ENCODE data around the gene MLLT1. TPM values are rescaled to one million over a fixed set of nuclear protein-coding genes. Genes with fewer than 3 reads are reported as not detected.

MLLT1 gene
- total RNA-seq, 4 donors from 2014 or later, result 13.9 to 37.7 (median 24.4) TPM

DNA sequence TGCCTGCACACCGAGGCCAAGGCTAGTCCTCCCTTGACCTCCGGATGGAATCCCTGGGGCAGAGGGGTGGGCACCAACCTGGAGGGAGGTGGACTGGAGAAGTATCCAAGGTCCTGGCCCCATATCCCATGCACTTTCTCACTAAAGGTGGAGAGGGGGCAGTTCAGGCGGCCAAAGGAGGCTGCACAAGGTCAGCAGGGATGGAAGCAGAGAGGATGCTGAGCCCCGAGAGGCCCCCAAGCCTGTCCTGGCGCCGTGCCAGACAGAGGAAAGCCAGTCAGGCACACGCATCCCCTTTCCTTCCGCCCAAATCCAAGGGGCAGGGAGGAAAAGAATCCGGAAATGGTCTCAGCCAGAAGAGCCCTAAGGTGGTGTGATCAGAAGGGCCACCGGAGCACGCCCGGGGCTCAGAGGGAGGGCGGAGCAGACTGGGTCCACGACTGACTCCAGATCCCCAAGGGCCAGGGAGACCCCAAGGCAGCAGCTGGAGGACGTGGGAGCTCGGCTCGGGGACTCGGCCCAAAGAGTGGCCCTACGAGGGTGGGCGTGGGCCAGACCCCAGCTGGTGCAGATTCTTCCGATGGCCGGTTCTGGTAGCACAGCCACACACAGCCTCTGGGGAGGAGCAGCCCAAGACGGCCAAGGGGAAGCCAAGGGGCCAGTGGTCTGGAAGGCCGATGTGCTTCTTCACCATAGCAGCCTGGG, 60.0 kb downstream of the MLLT1 start:
- in situ Hi-C loops (cut with MboI; ENCODE audit: low sequenced_read_pairs in 4 of 4), result loop anchor here in 3 of 4 donors (5.0 to 10.0 kb wide), 2 partner anchors 55 to 78 kb away; partner anchors contain the start of gene MLLT1 (in 1 of the 3)
- ATAC-seq (no peak), DNase-seq (no peak)
- H3K9me3 ChIP-seq, result no peaks in the 10 kb centered on the region
- H3K36me3 ChIP-seq, result peaks cover 0 to 18% of the 10 kb centered on the region in 2 donors
- peaks cover 55 to 60% of the 10 kb centered on the region in 2 donors for H3K4me1 ChIP-seq
- intact Hi-C loops (cut with DNase I; ENCODE audit: low total_unique reads), result loop anchor here (2.0 to 10.0 kb wide), 3 partner anchors 39 to 205 kb away; partner anchors contain the start of gene KHSRP
- H3K4me3 ChIP-seq, result no peak overlapping the region
- no peak for TF ChIP-seq POLR2A (IDR thresholded peaks at IDR 0.05)
- TF ChIP-seq, protein P1, sequence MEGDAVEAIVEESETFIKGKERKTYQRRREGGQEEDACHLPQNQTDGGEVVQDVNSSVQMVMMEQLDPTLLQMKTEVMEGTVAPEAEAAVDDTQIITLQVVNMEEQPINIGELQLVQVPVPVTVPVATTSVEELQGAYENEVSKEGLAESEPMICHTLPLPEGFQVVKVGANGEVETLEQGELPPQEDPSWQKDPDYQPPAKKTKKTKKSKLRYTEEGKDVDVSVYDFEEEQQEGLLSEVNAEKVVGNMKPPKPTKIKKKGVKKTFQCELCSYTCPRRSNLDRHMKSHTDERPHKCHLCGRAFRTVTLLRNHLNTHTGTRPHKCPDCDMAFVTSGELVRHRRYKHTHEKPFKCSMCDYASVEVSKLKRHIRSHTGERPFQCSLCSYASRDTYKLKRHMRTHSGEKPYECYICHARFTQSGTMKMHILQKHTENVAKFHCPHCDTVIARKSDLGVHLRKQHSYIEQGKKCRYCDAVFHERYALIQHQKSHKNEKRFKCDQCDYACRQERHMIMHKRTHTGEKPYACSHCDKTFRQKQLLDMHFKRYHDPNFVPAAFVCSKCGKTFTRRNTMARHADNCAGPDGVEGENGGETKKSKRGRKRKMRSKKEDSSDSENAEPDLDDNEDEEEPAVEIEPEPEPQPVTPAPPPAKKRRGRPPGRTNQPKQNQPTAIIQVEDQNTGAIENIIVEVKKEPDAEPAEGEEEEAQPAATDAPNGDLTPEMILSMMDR (IDR thresholded peaks at IDR 0.05 in 4 of 5, conservative IDR thresholded peaks at IDR 0.05 in 1 of 5), result no peak
- no peaks in the 10 kb centered on the region for H3K27me3 ChIP-seq
- peak overlapping the region; percentile 34 to 54 (median 50) for H3K27ac ChIP-seq

DNA sequence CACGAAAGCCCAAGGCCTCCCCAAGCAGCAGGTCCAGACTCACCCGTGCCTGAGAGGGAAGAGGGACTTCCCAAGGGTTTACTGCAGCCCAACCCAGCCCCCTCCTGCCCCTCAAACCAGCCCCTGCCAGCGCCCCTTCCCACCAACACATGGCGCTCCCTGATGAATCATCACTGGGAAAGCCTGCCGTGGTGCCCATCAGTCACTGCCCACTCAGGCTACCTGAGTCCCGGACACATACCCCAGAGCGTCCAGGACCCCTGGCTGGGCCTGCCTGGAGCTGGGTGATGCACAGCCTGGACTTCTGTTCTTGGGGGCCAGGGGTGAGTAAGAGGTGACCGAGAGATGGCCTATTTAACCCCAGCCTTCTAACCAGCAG, 60.6 kb downstream of the MLLT1 start:
- Histone ChIP-seq H3K4me3 (no peak overlapping the region), H3K36me3 (peaks cover 0 to 18% of the 10 kb centered on the region in 2 donors)

DNA sequence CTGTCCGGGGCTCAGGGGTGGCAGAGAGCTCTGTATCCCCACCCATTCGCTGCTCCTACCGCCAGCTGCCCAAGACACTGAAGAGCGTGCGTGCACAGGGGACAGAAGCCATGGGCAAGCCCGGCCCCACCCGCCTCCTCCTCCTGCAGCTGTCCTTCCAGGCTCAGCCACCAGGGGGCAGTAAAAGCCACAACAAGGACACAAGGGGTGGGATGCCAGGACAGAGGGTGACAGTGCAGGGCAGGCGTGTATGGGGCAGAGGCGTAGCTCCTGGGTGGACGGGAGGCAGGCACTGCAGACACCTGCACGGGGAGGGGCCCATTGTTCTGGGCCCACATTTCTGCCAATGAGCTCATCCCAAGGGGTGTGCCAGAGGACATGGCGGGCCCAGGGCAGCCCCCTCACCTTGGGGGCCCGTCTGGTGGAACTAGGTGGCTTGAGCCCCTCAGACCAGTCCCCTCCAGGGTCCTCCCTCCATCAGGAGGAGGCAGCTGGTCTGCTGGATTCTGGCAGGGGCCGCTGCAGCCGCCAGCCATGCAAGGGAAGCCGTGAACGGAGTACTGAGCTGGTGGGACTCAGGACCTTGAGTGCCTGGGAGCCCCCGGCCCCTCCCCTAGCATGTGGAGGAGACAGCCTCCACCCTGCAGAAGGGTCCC, 61.2 kb downstream of the MLLT1 start:
- no peaks in the 10 kb centered on the region for H3K9me3 ChIP-seq
- DNase-seq, result peak; percentile 73 to 92
- ATAC-seq, result peak; percentile 53 to 73
- intact Hi-C loops (cut with DNase I; ENCODE audit: low total_unique reads), result loop anchor here (1.0 to 10.0 kb wide), 4 partner anchors 40 to 206 kb away; partner anchors contain the start of gene KHSRP
- peak overlapping the region in 2 of 4 donors; percentile 23 to 51 for H3K27ac ChIP-seq
- no peak overlapping the region for H3K4me3 ChIP-seq
- in situ Hi-C loops (cut with MboI; ENCODE audit: low sequenced_read_pairs in 4 of 4), result loop anchor here in 1 of 4 donors (5.0 kb wide), 1 partner anchor 79 kb away; no protein-coding TSS in a partner anchor
- H3K27me3 ChIP-seq, result no peaks in the 10 kb centered on the region
- H3K36me3 ChIP-seq, result peaks cover 0 to 18% of the 10 kb centered on the region in 2 donors
- peaks cover 46 to 50% of the 10 kb centered on the region in 2 donors for H3K4me1 ChIP-seq
- TF ChIP-seq, protein P1 (IDR thresholded peaks at IDR 0.05 in 4 of 5, conservative IDR thresholded peaks at IDR 0.05 in 1 of 5), result peak; percentile 96 to 99 (median 98)
- TF ChIP-seq POLR2A (IDR thresholded peaks at IDR 0.05), result no peak

More for the DNA sequence above, 60.6 kb downstream of the MLLT1 start:
- intact Hi-C loops (cut with DNase I; ENCODE audit: low total_unique reads) (loop anchor here (2.0 to 10.0 kb wide), 2 partner anchors 40 to 206 kb away; partner anchors contain the start of gene KHSRP), in situ Hi-C loops (cut with MboI; ENCODE audit: low sequenced_read_pairs in 4 of 4) (loop anchor here in 1 of 4 donors (5.0 kb wide), 1 partner anchor 78 kb away; no protein-coding TSS in a partner anchor)
- TF ChIP-seq, protein P1 (IDR thresholded peaks at IDR 0.05 in 4 of 5, conservative IDR thresholded peaks at IDR 0.05 in 1 of 5), result no peak
- TF ChIP-seq POLR2A (IDR thresholded peaks at IDR 0.05), result no peak
- no peak for ATAC-seq
- Histone ChIP-seq H3K9me3 (no peaks in the 10 kb centered on the region), H3K27ac (peak overlapping the region in 3 of 4 donors; percentile 23 to 51 (median 34)), H3K4me1 (peaks cover 51 to 55% of the 10 kb centered on the region in 2 donors), H3K27me3 (no peaks in the 10 kb centered on the region)
- no peak for DNase-seq

DNA sequence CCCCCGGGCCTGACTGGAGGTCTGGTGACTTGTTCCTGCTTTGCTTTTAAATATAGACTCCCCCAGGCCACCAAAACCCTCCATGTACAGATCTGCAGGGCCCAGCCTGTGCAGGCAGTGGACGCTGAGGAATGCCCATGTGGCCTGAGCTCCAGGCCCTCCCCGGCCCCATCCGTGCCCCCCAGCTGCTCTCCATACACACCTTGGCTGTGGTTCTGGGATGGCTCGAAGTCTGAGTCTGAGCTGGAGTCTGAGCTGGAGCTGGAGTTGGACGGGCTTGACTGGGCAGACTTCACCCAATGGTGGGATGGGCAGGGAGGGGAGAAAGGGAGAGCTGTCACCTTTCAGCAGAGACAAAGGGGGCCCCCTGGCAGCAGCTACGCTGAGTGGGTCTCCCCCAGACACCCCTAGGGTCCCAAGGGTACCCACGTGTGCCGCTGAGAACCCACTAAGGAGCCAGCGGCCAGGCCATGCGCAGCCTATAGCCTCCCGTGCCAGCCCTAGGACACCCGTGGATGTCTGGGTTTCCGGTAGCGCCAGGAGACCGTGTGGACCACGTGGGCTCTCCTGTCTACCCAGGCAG, 61.9 kb downstream of the MLLT1 start:
- DNase-seq, result no peak
- intact Hi-C loops (cut with DNase I; ENCODE audit: low total_unique reads) (loop anchor here (1.0 to 10.0 kb wide), 4 partner anchors 41 to 207 kb away; partner anchors contain the start of gene KHSRP), in situ Hi-C loops (cut with MboI; ENCODE audit: low sequenced_read_pairs in 4 of 4) (loop anchor here in 1 of 4 donors (5.0 kb wide), 1 partner anchor 79 kb away; no protein-coding TSS in a partner anchor)
- Histone ChIP-seq H3K9me3 (no peaks in the 10 kb centered on the region), H3K4me1 (peaks cover 38 to 43% of the 10 kb centered on the region in 2 donors), H3K36me3 (peaks cover 0 to 19% of the 10 kb centered on the region in 2 donors), H3K4me3 (no peak overlapping the region), H3K27me3 (no peaks in the 10 kb centered on the region), H3K27ac (no peak overlapping the region)
- TF ChIP-seq, protein P1 (IDR thresholded peaks at IDR 0.05 in 4 of 5, conservative IDR thresholded peaks at IDR 0.05 in 1 of 5), result no peak
- TF ChIP-seq POLR2A (IDR thresholded peaks at IDR 0.05), result no peak
- ATAC-seq, result no peak

Data from gastrocnemius medialis (tissue), 4 donors.